ENCODE results near the gene NRIP2.
"Not testable (repeated sequence)": the region's sequence is repeated elsewhere in the genome, so short reads cannot be mapped to it uniquely, and the experiment has no call there.

NRIP2 gene, protein sequence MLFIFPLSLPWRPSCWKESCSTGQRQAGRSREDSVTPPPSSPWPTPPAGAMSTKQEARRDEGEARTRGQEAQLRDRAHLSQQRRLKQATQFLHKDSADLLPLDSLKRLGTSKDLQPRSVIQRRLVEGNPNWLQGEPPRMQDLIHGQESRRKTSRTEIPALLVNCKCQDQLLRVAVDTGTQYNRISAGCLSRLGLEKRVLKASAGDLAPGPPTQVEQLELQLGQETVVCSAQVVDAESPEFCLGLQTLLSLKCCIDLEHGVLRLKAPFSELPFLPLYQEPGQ

DNA sequence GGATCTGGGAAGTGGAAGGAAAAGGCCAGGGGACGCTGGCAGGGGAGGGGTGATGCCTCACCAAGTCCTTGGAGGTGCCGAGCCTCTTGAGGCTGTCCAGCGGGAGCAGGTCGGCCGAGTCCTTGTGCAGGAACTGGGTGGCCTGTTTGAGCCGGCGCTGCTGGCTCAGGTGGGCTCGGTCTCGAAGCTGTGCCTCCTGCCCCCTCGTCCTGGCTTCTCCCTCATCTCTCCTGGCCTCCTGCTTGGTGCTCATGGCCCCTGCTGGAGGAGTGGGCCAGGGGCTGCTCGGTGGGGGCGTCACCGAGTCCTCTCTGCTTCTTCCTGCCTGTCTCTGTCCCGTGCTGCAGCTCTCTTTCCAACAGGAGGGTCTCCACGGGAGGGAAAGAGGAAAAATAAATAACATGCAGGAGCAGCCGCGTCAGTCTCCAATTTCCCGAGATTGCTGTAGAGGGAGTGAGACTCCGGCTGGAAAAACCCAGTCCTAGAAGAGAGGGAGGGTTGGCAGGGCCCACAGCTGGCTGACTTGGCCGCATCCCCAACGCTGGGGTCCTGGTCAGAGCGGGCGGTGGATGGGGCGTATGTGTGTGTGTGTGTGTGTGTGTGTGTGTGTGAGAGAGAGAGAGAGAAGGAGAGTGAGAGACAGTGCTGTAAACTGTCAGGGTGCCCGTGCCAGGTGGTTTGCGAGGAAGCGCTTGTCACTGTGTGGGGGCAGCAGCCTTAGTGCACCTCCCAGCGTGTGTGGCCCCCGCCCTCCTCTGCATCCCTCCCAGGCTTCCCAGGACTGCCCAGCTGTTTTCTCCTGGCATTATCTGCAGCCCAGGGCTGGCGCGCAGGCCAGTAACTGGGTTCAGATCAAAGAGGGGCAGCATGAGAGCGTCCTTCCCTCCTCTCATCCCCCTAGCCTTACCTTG is at the start of gene NRIP2:
NRIP2 (minus strand) TSS at position 455 of the 911 bp plus-strand sequence; CDS start at position 403, 52 bp downstream.
- no peak for DNase-seq (ENCODE audit: low read depth)

DNA sequence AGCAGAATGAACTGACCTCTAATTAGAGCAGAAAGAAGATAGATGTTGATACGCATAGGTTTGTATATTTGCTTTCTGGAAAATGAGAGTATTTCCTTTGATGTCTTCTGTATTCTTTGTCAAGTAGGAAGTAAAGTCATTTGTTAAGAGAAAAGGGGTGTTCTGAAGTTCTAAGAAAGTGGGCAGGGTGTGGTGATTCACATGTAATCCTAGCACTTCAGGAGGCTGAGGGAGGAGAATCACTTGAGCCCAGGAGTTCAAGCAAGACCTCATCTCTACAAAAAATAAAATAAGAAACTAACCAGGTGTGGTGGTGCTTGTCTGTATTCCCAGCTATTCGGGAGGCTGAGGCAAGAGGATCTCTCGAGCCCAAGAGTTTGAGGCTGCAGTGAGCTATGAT is 45.0 kb upstream of the NRIP2 start:
- DNase-seq (ENCODE audit: low read depth) = no peak

DNA sequence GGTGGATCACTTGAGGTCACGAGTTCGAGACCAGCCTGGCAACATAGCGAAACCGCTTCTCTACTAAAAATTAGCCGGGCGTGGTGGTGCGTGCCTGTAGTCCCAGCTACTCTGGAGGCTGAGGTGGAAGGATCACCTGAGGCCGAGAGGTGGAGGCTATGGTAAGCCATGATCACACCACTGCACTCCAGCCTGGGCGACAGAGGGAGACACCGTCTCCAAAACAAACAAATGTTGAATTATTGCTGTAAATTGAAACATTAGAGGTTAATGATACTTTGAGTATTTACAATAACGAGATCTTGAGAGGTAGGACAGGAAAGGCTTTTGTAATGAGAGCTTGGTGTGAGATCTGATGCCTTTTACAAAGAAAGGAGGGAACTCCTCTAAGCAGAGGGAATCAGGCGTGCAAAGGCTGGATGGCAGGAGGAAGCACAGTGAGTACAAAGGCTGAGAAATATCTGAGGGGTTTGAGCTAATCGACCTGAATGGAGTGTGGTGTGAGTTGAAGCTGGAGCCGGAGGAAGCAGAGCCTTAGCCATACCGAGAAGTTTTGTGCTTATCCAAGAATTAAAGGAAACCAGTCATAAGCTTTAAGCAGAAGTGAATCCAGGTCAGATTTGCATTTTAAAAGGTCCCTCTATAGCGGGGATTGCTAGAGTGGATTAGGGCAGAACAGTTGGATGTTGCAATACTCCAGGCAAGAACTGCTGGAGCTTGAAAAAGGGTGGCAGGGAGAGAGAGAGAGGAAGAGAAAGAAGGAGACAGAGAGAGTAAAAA is 43.3 kb upstream of the NRIP2 start:
- no peak for DNase-seq (ENCODE audit: low read depth)

DNA sequence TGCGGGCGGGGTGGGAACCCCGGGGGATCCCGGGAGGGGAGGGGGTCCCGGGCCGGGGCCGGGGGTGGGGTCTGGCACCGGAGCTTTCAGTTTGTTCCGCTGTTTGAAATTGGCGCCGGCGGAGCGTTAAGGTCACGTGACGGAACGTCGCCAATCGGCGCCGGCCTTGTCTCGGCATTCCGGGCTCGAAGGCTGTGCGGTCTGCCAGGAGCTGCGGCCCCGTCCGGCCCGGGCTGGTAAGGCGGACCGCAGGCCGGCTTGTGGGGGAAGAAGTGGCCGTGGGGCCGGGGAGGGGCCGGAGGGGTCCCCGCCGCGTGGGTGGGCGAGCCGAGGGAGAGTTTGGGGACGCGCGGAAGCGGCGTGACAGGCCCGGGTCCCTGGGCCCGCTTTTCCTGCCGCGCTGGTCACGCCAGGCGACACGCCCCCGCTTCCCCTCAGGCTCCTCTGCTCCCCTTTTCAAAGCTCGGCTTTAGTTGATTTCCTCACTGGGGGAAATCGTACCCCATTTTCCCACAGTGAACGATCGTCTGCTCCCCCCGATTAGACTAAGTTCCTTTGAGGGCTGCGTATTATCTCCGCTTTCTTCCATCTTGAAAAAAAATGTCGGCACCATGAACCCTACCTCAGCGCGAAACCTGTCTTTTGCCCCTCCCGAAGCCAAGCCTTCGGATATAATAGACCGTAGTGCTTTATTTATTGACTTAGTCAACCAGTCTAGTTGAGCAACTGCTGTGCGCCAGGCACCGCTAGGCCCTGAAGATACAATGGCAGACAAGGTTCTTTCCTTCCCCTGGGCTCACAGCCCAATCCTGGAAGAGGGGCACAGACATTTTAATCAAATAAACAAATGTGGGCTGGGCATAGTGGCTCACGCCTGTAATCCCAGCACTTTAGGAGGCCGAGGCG is 42.5 kb upstream of the NRIP2 start, which contains the start of the genes FOXM1 and RHNO1:
FOXM1 (minus strand) TSS at position 128 of the 906 bp plus-strand sequence. CDS start 2,696 bp downstream, outside the sequence.
RHNO1 (plus strand) TSS at position 177 of the 906 bp plus-strand sequence. CDS start 8,144 bp downstream, outside the sequence.
- no peak for DNase-seq (ENCODE audit: low read depth)

DNA sequence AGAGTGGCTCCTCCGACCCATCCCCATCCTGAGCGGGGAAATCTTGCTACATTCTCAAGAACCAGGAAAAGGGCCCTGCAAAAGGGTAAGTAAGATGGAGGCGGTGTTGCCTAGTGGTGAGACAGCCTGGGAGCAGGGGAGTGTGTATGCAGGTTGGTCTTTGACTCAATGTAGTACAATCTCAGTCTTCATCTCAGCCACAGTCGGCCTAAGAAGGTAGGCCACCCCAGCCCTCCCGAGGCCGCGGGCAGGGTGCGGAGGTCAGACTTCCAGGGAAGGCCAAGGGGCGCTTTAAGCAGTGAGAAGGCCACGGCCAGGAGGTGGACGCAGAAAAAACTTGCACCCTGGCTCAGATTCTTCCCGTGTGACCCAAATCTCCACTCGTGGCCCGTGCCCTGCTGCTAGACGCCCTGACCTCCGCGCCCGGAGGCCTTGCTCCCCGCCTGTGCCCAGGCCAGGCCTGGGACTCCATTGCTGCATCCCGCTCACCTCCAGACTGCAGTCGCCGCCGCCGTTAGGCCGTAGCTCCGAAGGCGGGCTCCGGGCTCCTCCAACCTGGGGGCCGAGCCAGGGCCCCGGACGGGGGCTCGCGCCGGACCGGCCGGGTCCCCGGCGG is 41.7 kb upstream of the NRIP2 start:
- DNase-seq (ENCODE audit: low read depth) = no peak

DNA sequence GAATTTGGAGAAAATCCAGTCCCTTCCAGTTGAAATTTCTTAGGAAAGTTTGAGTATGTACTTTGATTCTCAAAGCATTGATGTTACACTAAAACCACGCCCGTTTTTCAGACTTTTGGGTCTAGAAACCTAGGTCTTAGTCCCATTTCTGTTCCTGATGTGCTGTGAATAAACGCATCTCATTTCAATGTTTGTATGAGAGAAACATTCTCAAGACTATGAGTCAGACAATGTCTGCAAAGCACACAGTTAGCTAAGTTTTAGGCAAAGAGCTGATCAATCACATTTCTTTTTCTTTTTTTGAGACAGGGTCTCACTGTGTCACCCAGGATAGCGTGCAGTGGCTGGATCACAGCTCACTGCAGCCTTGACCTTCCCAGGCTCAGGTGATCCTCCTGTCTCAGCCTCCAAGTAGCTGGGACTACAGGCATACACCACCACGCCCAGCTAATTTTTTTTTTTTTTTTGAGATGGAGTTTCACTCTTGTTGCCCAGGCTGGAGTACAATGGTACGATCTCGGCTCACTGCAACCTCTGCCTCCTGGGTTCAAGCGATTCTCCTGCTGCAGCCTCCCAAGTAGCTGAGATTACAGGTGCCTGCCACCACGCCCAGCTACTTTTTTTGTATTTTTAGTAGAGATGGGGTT is 34.3 kb upstream of the NRIP2 start:
- not testable (repeated sequence) for DNase-seq (ENCODE audit: low read depth)

DNA sequence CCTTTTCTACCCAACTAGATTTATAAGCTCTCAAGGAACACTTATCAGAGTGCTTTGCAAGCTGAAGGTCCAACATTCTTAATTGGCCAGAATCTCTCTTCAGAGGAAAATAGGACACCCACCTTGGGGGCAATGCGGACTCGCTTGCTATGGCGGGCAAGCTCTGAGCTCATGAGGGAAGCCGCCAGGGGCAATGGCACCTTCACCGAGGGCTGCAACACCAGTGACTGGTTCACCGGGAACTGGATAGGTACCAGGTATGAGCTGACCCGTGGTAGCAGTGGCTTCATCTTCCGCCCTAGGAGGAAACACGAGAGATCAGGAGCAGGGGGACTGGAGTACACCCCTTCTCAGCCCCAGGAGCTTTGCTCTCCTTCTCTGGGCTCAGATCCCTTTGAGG is 29.4 kb upstream of the NRIP2 start:
- no peak for DNase-seq (ENCODE audit: low read depth)

DNA sequence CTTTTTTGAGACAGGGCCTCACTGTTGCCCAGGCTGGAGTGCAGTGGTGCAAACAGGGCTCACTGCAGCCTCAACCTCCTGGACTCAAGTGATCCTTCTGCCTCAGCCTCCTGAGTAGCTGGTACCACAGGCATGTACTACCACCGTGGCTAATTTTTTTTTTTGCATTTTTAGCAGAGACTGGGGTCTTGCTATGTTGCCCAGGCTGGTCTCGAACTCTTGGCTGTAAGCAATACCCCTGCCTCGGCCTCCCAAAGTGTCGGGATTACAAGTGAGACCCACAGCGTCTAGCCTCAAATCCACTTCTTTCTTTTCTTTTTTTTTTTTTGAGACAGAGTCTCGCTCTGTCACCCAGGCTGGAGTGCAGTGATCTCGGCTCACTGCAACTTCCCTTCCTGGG is 28.6 kb upstream of the NRIP2 start:
- not testable (repeated sequence) for DNase-seq (ENCODE audit: low read depth)

DNA sequence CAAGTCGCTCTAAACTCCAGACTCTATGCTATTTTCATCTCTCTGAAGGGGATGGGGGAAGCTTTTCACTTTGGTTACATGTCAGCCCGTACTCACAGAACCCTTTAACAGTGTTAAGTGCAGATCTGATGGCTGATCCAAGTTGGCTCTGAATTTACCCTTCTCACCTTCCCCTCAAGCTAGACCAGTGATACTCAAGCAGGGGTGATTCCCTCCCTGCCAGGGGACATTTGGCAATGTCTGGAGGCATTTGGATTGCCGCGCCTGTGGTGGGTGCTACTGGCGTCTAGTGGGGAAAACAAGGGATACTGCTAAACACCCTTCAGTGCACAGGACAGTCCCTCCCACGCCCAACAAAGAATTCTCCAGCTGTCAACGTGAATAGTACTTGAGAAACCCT is 28.0 kb upstream of the NRIP2 start:
- DNase-seq (ENCODE audit: low read depth) = no peak

DNA sequence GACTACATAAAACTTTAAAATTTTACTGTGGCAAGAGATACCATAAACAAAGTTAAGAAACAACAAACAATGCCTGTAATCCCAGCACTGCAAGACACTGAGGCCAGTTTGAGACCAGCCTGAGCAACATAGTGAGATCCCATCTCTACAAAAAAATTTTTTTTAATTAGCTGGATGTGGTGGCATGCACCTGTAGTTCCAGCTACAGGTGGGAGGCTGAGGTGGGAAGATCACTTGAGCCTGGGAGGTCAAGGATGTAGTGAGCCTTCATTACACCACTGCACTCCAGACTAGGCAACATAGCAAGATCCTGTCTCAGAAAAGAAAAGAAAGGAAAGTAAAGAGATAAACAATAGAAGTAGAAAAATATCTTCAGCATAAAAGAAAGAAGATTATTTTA is 25.3 kb upstream of the NRIP2 start:
- no peak for DNase-seq (ENCODE audit: low read depth)

DNA sequence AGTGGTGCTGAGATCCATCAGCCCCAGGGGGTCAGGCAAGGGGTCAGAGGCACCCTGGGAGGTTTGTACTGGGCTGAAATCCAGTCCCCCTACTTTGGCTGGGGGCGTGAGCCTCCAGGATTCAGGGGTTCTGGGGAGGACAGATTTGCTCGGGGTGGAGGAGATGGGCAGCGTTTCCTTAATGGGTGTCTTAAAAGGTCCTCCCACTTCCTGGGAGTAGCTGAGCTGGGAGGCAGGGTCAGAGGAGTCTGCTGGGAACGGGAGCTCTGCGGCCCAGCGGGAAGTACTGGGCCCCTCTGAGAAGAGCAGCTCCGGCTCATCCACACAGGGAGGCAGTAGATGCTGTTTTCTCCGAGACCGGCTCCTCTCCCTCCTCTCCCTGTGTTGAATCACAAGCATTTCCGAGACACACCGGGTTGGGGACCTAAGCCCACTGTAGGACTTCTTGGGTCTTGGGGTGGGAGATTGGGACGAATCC is 24.1 kb upstream of the NRIP2 start:
- DNase-seq (ENCODE audit: low read depth) = no peak

DNA sequence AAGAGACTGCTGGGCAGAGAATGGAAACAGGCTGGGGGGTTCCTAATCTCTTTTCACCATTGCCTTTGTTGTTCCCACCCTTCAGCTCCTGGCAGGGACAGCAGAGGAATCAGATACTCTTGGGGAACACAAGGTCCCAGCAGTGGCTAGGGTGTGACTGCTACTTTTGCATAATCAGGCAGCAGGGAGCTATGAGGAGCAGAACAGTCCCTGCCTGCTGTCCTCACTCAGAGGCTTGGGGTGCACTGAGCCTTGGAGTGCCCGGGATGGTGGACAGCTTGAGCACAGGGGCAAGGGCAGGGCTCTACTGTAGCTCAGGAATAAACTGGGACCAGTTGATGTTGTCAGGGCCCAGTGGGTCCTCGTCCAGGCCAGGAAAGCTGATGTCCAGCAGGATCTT is 23.5 kb upstream of the NRIP2 start:
- no peak for DNase-seq (ENCODE audit: low read depth)

DNA sequence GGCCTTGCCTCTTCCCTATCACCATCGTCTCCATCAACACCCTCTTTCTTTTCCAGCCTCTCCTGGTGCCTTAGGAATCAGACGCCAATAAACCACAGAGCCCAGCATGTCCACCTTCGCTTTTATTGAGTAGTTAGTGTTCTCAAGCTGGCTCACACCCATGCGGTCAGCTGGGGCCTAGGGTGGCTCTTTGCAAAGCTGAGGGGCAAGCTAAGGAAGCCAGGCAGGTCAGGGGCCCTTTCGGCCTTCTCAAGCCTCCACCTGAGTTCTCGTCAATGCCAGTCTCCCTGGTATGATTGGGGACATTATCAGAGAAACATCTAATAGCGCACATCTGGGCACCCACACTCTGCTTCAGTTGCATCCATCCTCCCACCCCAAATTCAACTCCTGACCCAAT is 22.7 kb upstream of the NRIP2 start:
- no peak for DNase-seq (ENCODE audit: low read depth)

DNA sequence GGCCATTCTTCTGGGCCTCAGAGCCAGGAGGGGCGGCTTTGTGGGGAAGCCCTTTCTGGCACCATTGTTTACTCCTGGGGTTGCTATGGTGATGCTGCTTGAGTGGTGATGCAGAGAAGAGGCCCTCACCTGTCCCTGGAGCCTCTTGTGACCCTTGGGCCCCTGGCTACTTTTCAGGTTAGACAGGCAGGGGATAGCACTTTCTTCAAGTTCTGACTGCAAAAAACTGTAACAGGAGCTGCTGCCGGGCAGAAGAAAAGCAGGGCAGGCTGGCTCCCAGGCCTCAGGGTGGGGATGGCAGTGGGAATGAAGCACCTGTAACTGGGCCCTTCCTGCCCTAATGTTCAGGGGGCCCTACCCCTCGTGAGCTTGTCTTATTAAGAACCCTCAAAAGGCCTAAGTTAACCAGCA is 22.2 kb upstream of the NRIP2 start, which contains the start of gene TEX52:
TEX52 (minus strand) TSS at position 19 of the 411 bp plus-strand sequence; CDS start at position 6, 13 bp downstream.
- no peak for DNase-seq (ENCODE audit: low read depth)

DNA sequence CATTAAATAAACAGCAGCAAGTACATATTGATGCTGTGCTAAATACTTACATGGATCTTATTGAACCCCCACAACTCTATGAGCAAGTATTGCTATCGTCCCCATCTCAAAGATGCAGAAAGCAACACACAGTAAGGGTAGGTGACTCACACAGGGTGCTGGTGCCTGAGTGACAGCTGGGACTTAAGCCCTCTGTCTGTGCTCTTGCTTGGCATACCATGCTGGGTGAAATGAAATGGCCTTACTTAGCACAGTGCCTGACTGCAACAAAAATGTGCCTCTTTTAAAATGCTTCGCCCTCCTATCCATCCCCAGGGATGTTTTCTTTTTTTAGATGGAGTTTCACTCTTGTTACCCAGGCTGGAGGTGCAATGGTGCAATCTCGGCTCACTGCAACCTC is 21.2 kb upstream of the NRIP2 start:
- no peak for DNase-seq (ENCODE audit: low read depth)

DNA sequence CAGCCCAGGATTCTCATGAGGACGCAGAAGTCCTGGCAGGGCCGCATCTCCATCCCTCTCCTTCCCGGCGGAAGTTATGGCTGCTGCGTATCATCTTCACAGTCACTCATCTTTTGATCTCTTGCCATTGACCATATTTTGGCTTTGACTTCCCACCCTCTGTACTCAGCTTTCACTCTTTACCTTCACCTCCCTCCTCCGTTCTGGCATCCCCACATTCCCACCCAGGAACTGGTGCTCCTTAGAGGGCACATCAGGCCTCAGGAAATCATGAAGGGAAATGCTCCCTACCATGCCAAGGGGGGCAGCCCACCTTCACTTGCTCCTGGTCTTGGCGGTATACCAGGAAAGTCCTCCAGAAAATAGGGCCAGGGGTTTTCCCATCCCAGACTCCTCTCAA is 20.7 kb upstream of the NRIP2 start:
- DNase-seq (ENCODE audit: low read depth) = no peak

DNA sequence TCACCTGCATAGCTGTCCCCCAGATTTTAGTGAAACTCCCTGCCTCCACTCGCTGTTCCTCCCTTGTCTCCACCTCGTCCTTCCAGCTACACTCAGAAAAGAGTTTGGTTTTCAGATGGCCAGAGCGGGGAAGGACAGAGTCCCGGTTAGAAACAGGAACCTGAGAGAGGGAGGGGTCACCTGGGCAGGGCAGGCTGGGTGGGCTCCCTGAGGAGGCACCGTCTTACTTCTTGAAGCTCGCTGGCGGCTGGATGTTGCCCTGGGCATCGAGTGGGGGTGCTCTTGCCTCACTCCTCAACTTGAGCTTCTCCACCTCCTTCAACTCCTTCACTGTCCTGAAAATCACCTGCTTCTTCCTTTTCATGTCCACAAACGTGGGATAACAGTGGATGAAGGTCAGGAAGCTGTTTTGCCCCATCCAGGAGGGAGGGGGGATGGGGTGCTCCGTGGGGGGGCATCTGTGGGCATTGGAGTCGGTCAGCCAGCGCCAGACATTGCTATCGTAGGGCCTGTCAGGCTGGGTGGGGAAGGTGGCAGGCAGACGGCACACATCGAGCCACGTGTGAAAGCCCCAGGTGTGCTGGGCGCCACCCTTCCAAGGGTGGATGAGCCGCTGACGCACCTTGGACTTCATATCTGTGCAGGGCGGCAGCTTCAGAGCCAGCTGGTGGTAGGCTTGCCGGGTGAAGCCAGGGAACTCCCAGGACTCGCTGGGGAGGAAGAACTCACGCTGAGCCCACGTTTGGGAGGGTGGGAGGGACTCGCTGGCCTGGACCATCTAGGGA is 20.0 kb upstream of the NRIP2 start:
- no peak for DNase-seq (ENCODE audit: low read depth)

DNA sequence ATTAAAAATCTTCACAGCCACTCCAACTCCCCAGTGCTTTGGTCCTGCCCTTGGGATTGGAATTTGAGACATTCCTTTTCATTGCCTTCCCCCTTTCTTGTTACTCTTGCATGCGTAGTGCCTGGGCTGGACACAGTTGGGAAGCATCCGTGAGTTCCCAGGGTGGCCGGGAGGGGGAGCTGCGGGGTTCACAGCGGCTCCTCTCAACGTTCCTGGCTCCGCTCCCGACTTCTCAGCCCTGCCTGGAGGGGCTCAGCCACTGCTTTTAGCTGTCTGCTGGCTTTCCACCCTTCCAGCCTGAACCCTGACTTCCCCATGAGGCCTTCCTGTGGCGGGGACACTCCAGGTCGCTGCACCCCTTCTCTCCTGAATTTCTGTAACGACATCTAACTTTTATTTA is 18.8 kb upstream of the NRIP2 start:
- DNase-seq (ENCODE audit: low read depth) = peak; percentile 35

DNA sequence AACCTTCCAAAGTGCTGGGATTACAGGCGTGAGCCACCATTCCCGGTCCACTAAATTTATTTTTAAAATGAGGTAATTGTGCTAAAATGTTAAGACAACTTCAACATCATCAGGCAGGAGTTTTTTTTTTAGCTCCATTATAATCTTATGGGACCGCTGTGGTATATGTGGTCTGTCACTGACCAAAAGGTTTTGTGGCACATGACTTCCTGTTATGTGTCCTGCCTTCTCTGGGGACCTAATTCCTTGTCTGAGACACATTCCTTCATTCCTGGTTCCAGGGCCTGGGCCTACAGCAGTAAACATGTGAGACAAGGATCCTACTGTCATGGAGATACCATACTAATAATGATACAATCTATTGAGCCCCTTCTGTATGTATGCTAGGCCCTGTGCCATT is 17.1 kb upstream of the NRIP2 start:
- no peak for DNase-seq (ENCODE audit: low read depth)
